Mucosa of descending colon (tissue), 3 donors: ENCODE results near the gene WFDC12. TPM values are rescaled to one million over a fixed set of nuclear protein-coding genes. Genes with fewer than 3 reads are reported as not detected.

ENCODE experiments used
- ATAC-seq: fragments of 200-7000 bp; cut with Tn5 transposase; one replicate; pipeline ENCODE4 v1.9.1; 2020; ENCODE audit warnings: mild to moderate bottlenecking, moderate library complexity
- DNase-seq, 3 donors: peaks; one replicate each; pipeline ENCODE4 v3.0.0-alpha.2; 2020
- H3K36me3 ChIP-seq: fragments of 200-600 bp; one replicate; pipeline ENCODE4 v1.8.0; 2021; ENCODE audit warnings: low read depth, mild to moderate bottlenecking
- H3K4me1 ChIP-seq: fragments of 200-600 bp; one replicate; pipeline ENCODE4 v1.8.0; 2021; ENCODE audit warnings: low read depth, mild to moderate bottlenecking
- H3K4me3 ChIP-seq: fragments of 200-600 bp; one replicate; pipeline ENCODE4 v1.8.0; 2021; ENCODE audit warnings: mild to moderate bottlenecking
- H3K9me3 ChIP-seq: fragments of 200-600 bp; one replicate; pipeline ENCODE4 v1.8.0; 2021; ENCODE audit warnings: mild to moderate bottlenecking
- CTCF ChIP-seq: fragments of 200-600 bp; IDR thresholded peaks from one replicate; pipeline ENCODE4 v1.8.0; 2022; ENCODE audit warnings: antibody characterized with exemption, mild to moderate bottlenecking
- intact Hi-C, 2 donors: fragments of 100-400 bp; cut with DNase I in 1 of 2; cut with micrococcal nuclease in 1 of 2; formaldehyde crosslinking; loops; one replicate each; pipeline versions ENCODE4 v1.11.0 to v1.11.1; 2022; cut with DNase I, micrococcal nuclease
- total RNA-seq, 3 donors: library from RNA; stranded (reverse); fragmentation: NEBNext Ultra II Directional in 2 of 3; extraction: Animal tissue kit (Norgen Biotek cat#: 25700) in 2 of 3; gene quantifications; one replicate each; pipeline versions ENCODE4 v1.2.1 to v1.2.4, GENCODE V29; 2021 to 2023
- donor health status: DM: no; HTN: no; CAD: no; lungs with moderate emphysema.
- donor health status: DM: no; HTN: no; CAD: no.
- donor health status: DM: no; HTN: yes; CAD: no.

Gene WFDC12
- total RNA-seq, 3 donors from 2014 or later = not detected

DNA sequence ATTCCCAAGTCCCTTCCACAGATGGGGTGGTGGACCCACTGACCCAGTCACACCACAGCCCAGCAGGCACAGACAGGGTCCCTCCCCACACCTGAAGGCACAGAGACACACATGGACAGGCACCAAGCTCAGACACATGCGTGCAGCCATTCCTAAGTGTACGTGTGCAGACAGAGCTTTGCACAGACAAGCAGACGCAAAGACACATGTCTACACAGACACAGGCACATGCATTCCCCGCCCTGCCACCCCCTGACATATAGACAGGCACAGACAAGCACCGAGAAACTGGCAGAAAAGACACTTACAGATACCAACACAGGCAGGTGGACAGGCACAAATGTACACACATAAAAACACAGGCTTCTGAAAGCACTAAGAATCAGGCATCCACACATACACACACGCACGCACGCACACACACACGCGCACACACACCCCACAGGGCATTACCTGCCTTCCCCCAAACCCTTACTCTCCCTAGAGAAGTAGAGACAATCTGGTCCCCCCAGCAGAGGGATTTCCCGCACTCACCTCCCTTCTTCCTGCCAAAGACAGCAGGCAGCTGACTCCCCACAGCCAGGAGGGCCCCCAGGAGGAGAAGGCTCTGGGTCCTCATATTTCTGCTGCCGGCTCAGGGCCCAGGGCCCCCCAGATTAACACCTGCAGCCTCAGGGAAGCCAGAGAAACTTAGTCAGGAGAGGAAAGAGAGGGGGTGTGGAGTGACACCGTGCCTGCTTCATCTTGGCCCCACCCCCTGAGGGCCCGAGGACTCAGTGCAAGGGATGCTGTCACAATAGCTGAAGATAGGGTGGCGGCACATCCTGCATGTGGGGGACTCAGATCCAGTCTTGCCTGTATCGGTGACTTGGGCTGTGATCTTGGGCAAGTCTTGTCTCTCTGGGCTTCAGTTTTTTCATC is 9.5 kb downstream of the WFDC12 start, which contains the start of gene WFDC5:
WFDC5 (minus strand) TSS at position 710 of the 921 bp plus-strand sequence; CDS start at position 619, 91 bp downstream.
- no peaks in the 10 kb centered on the region for H3K9me3 ChIP-seq
- H3K4me1 ChIP-seq = no peaks in the 10 kb centered on the region
- DNase-seq = no peak
- intact Hi-C loops = no loop called here
- ATAC-seq = no peak
- no peak for TF ChIP-seq CTCF
- H3K4me3 ChIP-seq = no peak within 1 kb of the TSS
- no peaks in the 10 kb centered on the region for H3K36me3 ChIP-seq

GRCh38 chr20:45113865-45114264 is 10.4 kb downstream of the WFDC12 start:
- no peak for DNase-seq
- no peak for TF ChIP-seq CTCF
- Histone ChIP-seq H3K4me1 (no peaks in the 10 kb centered on the region), H3K36me3 (no peaks in the 10 kb centered on the region), H3K4me3 (no peak overlapping the region), H3K9me3 (no peaks in the 10 kb centered on the region)
- no peak for ATAC-seq
- intact Hi-C loops = no loop called here

DNA sequence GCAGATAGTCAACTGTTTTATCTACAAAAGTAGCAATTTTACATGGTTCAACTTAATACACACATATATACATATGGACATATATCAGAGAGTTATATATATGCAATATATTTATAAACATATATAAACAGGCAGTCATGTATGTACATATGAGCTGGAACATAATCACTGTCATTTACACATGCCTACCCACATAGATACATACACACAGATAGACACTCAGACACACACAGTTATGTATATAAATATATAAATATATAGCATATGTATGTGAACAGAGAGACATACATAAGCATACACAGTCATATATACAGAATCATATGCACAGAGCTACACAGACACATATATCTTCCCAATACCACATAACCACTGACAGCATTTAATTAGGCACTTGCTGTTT is 11.5 kb downstream of the WFDC12 start:
- no peak for ATAC-seq
- no peak for TF ChIP-seq CTCF
- no peak overlapping the region for H3K4me3 ChIP-seq
- H3K36me3 ChIP-seq = no peaks in the 10 kb centered on the region
- no peak for DNase-seq
- H3K4me1 ChIP-seq = no peaks in the 10 kb centered on the region
- intact Hi-C loops = no loop called here
- H3K9me3 ChIP-seq = no peaks in the 10 kb centered on the region

DNA sequence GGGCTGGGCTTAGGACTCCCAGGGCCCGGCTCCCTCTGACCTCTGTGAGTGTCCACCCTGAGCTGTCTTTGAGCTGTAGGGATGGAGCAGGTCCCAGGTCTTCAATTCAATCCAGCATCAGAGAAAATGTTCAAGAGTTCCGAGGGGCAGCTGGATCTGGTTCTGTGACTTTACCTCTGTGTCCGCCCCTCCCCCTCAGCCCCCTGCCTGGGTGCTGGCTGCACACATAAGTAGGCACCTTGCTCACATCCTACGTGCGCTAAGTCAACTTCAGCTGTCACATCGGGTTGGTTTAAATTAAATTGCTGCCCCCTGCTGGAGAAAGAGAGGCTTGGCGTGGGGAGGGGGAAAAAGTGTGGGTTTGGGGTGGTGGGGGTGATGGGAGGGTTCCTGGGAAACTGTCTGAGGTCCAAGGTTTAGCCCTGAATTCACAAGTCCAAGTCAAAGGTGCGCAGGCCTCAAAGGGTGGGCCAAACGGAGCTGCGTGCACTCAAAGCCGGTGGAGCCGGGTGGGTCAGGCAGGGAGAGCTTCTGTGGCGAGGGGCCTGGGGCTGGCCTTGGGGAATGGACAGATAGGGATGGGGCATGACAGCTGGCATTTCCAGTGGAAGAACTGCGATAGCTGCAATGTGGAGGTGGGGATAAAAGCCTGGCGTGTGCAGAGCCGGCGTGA is 12.3 kb downstream of the WFDC12 start:
- DNase-seq = no peak
- Histone ChIP-seq H3K4me1 (no peaks in the 10 kb centered on the region), H3K4me3 (no peak overlapping the region), H3K36me3 (no peaks in the 10 kb centered on the region), H3K9me3 (no peaks in the 10 kb centered on the region)
- ATAC-seq = no peak
- TF ChIP-seq CTCF = no peak
- intact Hi-C loops = no loop called here

DNA sequence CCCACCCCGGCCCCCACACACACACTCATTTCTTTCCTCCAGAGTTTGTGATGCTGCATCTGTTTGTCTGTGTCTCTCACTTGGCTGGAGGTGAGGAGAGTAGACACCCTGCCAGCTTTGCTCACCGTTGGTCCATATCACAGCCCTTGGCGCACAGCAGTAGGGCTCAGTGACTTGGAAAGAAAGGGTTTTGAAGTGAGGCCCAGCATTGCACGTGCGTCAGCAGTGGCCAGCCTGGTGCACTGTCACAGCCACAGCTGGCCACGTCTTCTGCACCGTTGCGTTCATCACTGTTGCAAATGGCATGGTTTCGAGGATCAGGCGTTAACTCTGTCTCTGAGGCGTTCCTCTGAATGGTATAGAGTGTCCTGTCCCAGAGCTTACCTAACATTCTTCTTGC is 13.0 kb downstream of the WFDC12 start:
- TF ChIP-seq CTCF = no peak
- H3K9me3 ChIP-seq = no peaks in the 10 kb centered on the region
- intact Hi-C loops = no loop called here
- H3K36me3 ChIP-seq = no peaks in the 10 kb centered on the region
- no peak overlapping the region for H3K4me3 ChIP-seq
- no peaks in the 10 kb centered on the region for H3K4me1 ChIP-seq
- no peak for ATAC-seq
- no peak for DNase-seq
